Tibial nerve (tissue), 4 donors: Measurements from ENCODE around the gene PRAMEF5.
"Not testable (repeated sequence)": the region's sequence is repeated elsewhere in the genome, so short reads cannot be mapped to it uniquely, and the experiment has no call there.

Experiments
- EP300 ChIP-seq, 2 donors: sonication (generic); formaldehyde crosslinking; IDR thresholded peaks; one replicate each; pipeline ENCODE4 v1.6.1; 2017; ENCODE audit warnings: antibody characterized with exemption in 2 of 2, mild to moderate bottlenecking in 1 of 2
- POLR2A ChIP-seq, 2 donors: fragments of 450-650 bp; IDR thresholded peaks; one replicate each; pipeline ENCODE4 v1.6.1; 2017; ENCODE audit warnings: antibody characterized with exemption in 2 of 2, mild to moderate bottlenecking in 2 of 2, moderate library complexity in 2 of 2
- TF ChIP-seq, protein P1 (sequence below), 5 experiments: fragments of 200-600 bp in 3 of 5; fragments of 450-650 bp in 2 of 5; sonication (generic) in 3 of 5; IDR thresholded peaks; one replicate each; pipeline ENCODE4 v1.5.1; 2016 to 2019; ENCODE audit warnings: antibody characterized with exemption in 5 of 5, mild to moderate bottlenecking in 3 of 5, moderate library complexity in 2 of 5

DNA sequence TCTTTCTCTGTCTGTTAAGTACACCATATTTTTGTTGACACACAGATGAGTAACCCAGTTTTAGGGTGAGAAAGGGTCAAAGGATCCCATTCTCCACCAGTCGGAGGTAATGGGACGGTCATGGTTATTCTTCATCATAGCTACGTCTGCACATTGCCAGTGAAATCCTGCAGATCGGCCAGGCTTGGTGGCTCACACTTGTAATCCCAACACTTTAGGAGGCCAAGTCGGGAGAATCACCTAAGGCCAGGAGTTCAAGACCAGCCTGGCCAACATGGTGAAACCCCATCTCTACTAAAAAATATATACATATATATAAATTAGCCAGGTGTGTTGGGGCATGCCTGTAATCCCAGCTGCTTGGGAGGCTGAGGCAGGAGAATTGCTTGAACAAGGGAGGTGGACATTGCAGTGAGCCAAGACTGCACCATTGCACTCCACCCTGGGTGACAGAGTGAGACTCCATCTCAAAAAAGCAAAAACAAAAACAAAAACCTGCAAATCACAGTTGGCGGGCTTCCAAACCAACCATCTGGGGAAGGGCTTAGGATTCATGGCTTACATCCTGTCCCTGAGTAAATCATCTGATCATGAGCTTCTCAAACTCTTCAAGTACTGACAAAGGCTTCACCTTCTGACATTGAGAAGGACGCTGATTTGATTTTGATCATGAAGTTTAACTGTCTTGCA is 22.8 kb upstream of the PRAMEF5 start:
- TF ChIP-seq, protein P1, sequence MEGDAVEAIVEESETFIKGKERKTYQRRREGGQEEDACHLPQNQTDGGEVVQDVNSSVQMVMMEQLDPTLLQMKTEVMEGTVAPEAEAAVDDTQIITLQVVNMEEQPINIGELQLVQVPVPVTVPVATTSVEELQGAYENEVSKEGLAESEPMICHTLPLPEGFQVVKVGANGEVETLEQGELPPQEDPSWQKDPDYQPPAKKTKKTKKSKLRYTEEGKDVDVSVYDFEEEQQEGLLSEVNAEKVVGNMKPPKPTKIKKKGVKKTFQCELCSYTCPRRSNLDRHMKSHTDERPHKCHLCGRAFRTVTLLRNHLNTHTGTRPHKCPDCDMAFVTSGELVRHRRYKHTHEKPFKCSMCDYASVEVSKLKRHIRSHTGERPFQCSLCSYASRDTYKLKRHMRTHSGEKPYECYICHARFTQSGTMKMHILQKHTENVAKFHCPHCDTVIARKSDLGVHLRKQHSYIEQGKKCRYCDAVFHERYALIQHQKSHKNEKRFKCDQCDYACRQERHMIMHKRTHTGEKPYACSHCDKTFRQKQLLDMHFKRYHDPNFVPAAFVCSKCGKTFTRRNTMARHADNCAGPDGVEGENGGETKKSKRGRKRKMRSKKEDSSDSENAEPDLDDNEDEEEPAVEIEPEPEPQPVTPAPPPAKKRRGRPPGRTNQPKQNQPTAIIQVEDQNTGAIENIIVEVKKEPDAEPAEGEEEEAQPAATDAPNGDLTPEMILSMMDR (IDR thresholded peaks at IDR 0.05) = not testable (repeated sequence)
- not testable (repeated sequence) for TF ChIP-seq POLR2A, EP300 (IDR thresholded peaks at IDR 0.05)
